ENCODE measurements around the gene HTR3C.

- TF ChIP-seq CTCF (conservative IDR thresholded peaks at IDR 0.05; ENCODE audit: low read length) (no peak), EZH2phosphoT487 (IDR thresholded peaks at IDR 0.05; ENCODE audit: borderline replicate concordance, low read depth, low read length) (no peak)
Observed at GRCh38 chr3:184075901-184076300, 23.1 kb downstream of the HTR3C start.
